IMR-90 (cell line): ENCODE measurements around the gene PLB1. TPM values are rescaled to one million over a fixed set of nuclear protein-coding genes. Genes with fewer than 3 reads are reported as not detected.

Experiments
- ATAC-seq: fragments of 200-7000 bp; cut with Tn5 transposase; 2 replicates; pipeline ENCODE4 v1.9.1; 2020; ENCODE audit warnings: low read depth, mild to moderate bottlenecking, moderate library complexity
- BruUV-seq: library from RNA; stranded (reverse); fragments of 400-500 nt; replicated peaks from 2 replicates; lab custom pipeline; 2021; lab: Mats Ljungman, UMichigan
- CTCF ChIA-PET: fragments of 300-600 bp; formaldehyde crosslinking; extraction: SDS; loops from one replicate; lab custom pipeline; 2021; ENCODE audit warnings: antibody characterized with exemption; lab: Yijun Ruan, JAX
- POLR2A ChIA-PET: fragments of 300-600 bp; sonication (Branson Sonifier 250); formaldehyde crosslinking; loops from one replicate; lab custom pipeline; 2022; ENCODE audit warnings: antibody characterized with exemption; ENCODE audit not compliant: unreplicated experiment; lab: Charles Lee
- DNase-seq: peaks from one replicate; pipeline ENCODE4 v3.0.0; 2013
- H2AFZ ChIP-seq: replicated peaks from 2 replicates; pipeline ENCODE3; 2013; ENCODE audit warnings: low read length, mild to moderate bottlenecking; ENCODE audit not compliant: poor library complexity
- H2AK5ac ChIP-seq: 2 replicates; pipeline ENCODE4 v1.6.1; 2013; ENCODE audit warnings: low read depth, low read length, inconsistent platforms
- H2AK9ac ChIP-seq: replicated peaks from 2 replicates; pipeline ENCODE3; 2013; ENCODE audit warnings: mild to moderate bottlenecking, low read depth, low read length, moderate library complexity; ENCODE audit not compliant: poor library complexity
- H2BK120ac ChIP-seq: 2 replicates; pipeline ENCODE4 v1.6.1; 2013; ENCODE audit warnings: low read depth, low read length, inconsistent platforms
- H2BK15ac ChIP-seq: 3 replicates; pipeline ENCODE4 v1.6.1; 2013; ENCODE audit warnings: low read depth, low read length, inconsistent platforms
- H2BK20ac ChIP-seq: 2 replicates; pipeline ENCODE4 v1.6.1; 2013; ENCODE audit warnings: low read depth, mild to moderate bottlenecking, inconsistent platforms, low read length, moderate library complexity
- H2BK5ac ChIP-seq: 2 replicates; pipeline ENCODE4 v1.6.1; 2013; ENCODE audit warnings: mild to moderate bottlenecking, low read depth, low read length, inconsistent platforms; ENCODE audit not compliant: poor library complexity, severe bottlenecking
- H3K14ac ChIP-seq: replicated peaks from 2 replicates; pipeline ENCODE4 v1.6.1; 2013; ENCODE audit warnings: low read depth, low read length, inconsistent platforms
- H3K18ac ChIP-seq: 2 replicates; pipeline ENCODE4 v1.6.1; 2013; ENCODE audit warnings: low read depth, low read length, control low read depth
- H3K23ac ChIP-seq: 2 replicates; pipeline ENCODE4 v1.6.1; 2013; ENCODE audit warnings: low read depth, low read length, inconsistent platforms
- H3K27ac ChIP-seq: 2 replicates; pipeline ENCODE4 v1.5.1; 2013; ENCODE audit warnings: mild to moderate bottlenecking, control low read depth, low read length; ENCODE audit not compliant: insufficient read depth
- H3K27me3 ChIP-seq: 2 replicates; pipeline ENCODE4 v1.6.1; 2013; ENCODE audit warnings: low read length; ENCODE audit not compliant: control insufficient read depth, insufficient read depth
- H3K36me3 ChIP-seq: 2 replicates; pipeline ENCODE4 v1.6.1; 2013; ENCODE audit warnings: low read length, mixed read lengths; ENCODE audit not compliant: control insufficient read depth, insufficient read depth
- H3K4ac ChIP-seq: 2 replicates; pipeline ENCODE4 v1.6.1; 2013; ENCODE audit warnings: low read depth, low read length, inconsistent platforms
- H3K4me1 ChIP-seq: 2 replicates; pipeline ENCODE4 v1.6.1; 2013; ENCODE audit warnings: low read length, mixed read lengths; ENCODE audit not compliant: control insufficient read depth, insufficient read depth
- H3K4me2 ChIP-seq: 2 replicates; pipeline ENCODE4 v1.6.1; 2013; ENCODE audit warnings: low read depth, mild to moderate bottlenecking, control low read depth, low read length, moderate library complexity
- H3K4me3 ChIP-seq: 2 replicates; pipeline ENCODE4 v1.5.1; 2013; ENCODE audit warnings: low read depth, mild to moderate bottlenecking, control low read depth, low read length, moderate library complexity; ENCODE audit not compliant: insufficient read depth
- H3K56ac ChIP-seq: 2 replicates; pipeline ENCODE4 v1.6.1; 2013; ENCODE audit warnings: low read length, inconsistent platforms; ENCODE audit not compliant: insufficient read depth; ENCODE audit errors: extremely low read depth
- H3K79me1 ChIP-seq, 2 experiments: 2 replicates each; pipeline ENCODE4 v1.6.1; 2013; ENCODE audit warnings: low read length in 2 of 2, inconsistent platforms in 1 of 2, low read depth in 1 of 2
- H3K9ac ChIP-seq: 2 replicates; pipeline ENCODE4 v1.6.1; 2013; ENCODE audit warnings: low read depth, low read length, control low read depth
- H3K9me1 ChIP-seq: 2 replicates; pipeline ENCODE4 v1.6.1; 2013; ENCODE audit warnings: low read length, inconsistent platforms; ENCODE audit not compliant: insufficient read depth
- H3K9me3 ChIP-seq: 2 replicates; pipeline ENCODE4 v1.6.1; 2013; ENCODE audit warnings: low read length; ENCODE audit not compliant: control insufficient read depth, insufficient read depth
- H4K20me1 ChIP-seq: 2 replicates; pipeline ENCODE4 v1.6.1; 2013; ENCODE audit warnings: low read length, inconsistent platforms; ENCODE audit not compliant: insufficient read depth
- H4K5ac ChIP-seq: 2 replicates; pipeline ENCODE4 v1.6.1; 2013; ENCODE audit warnings: mild to moderate bottlenecking, low read depth, low read length, control low read depth
- H4K8ac ChIP-seq, 2 experiments: 2 replicates each; pipeline ENCODE4 v1.6.1; 2013; ENCODE audit warnings: low read depth in 2 of 2, low read length in 2 of 2, control low read depth in 1 of 2, inconsistent platforms in 1 of 2
- H4K91ac ChIP-seq: 2 replicates; pipeline ENCODE4 v1.6.1; 2013; ENCODE audit warnings: low read depth, low read length, inconsistent platforms; ENCODE audit not compliant: insufficient read depth
- BHLHE40 ChIP-seq: fragments of 150-350 bp; IDR thresholded peaks from 2 replicates; pipeline ENCODE4 v1.6.1; 2016; ENCODE audit warnings: mild to moderate bottlenecking, low read depth, low read length
- CEBPB ChIP-seq: IDR thresholded peaks from 2 replicates; pipeline ENCODE4 v1.6.1; 2012; ENCODE audit warnings: low read depth, low read length, improper control_type of control experiment
- CHD1 ChIP-seq: IDR thresholded peaks from 2 replicates; pipeline ENCODE4 v1.6.1; 2012; ENCODE audit warnings: low read depth, low read length, improper control_type of control experiment
- ELK1 ChIP-seq: fragments of 150-350 bp; IDR thresholded peaks from 2 replicates; pipeline ENCODE4 v1.6.1; 2016; ENCODE audit warnings: low read depth, mild to moderate bottlenecking, low read length, moderate library complexity, borderline replicate concordance
- FOS ChIP-seq: fragments of 150-350 bp; IDR thresholded peaks from 2 replicates; pipeline ENCODE4 v1.6.1; 2016; ENCODE audit warnings: low read depth, low read length
- MAFK ChIP-seq: IDR thresholded peaks from 2 replicates; pipeline ENCODE4 v1.6.1; 2012; ENCODE audit warnings: low read depth, low read length, improper control_type of control experiment
- MAZ ChIP-seq: IDR thresholded peaks from 2 replicates; pipeline ENCODE4 v1.6.1; 2012; ENCODE audit warnings: low read depth, mild to moderate bottlenecking, low read length, improper control_type of control experiment, moderate library complexity, borderline replicate concordance
- MXI1 ChIP-seq: IDR thresholded peaks from 2 replicates; pipeline ENCODE4 v1.6.1; 2012; ENCODE audit warnings: low read depth, mild to moderate bottlenecking, low read length, moderate library complexity, borderline replicate concordance
- NFE2L2 ChIP-seq: fragments of 150-350 bp; IDR thresholded peaks from 2 replicates; pipeline ENCODE4 v1.6.1; 2016; ENCODE audit warnings: low read depth, mild to moderate bottlenecking, low read length
- POLR2A ChIP-seq: IDR thresholded peaks from 2 replicates; pipeline ENCODE4 v1.6.1; 2012; ENCODE audit warnings: mild to moderate bottlenecking, low read depth, low read length
- RAD21 ChIP-seq: IDR thresholded peaks from 2 replicates; pipeline ENCODE4 v1.6.1; 2012; ENCODE audit warnings: low read length, improper control_type of control experiment
- RCOR1 ChIP-seq: IDR thresholded peaks from 2 replicates; pipeline ENCODE4 v1.6.1; 2012; ENCODE audit warnings: mild to moderate bottlenecking, low read length, improper control_type of control experiment; ENCODE audit not compliant: insufficient replicate concordance
- SMC3 ChIP-seq: fragments of 150-350 bp; IDR thresholded peaks from 2 replicates; pipeline ENCODE4 v1.6.1; 2016; ENCODE audit warnings: low read depth, mild to moderate bottlenecking, antibody characterized with exemption, low read length, moderate library complexity
- WGBS, 2 experiments: methylation state at CpG; one replicate each; pipeline versions ENCODE4 v1.1.5 to v1.1.7; 2013; ENCODE audit warnings: missing lambda C conversion rate in 2 of 2; ENCODE audit not compliant: insufficient read length in 1 of 2; ENCODE audit errors: extremely low coverage in 2 of 2; 5-methylcytosine and 5-hydroxymethylcytosine counted together
- dilution Hi-C: fragments of 300-500 bp; cut with HindIII; formaldehyde crosslinking; loops from one replicate; pipeline ENCODE4 v1.14.3; 2018; ENCODE audit warnings: low sequenced_read_pairs; ENCODE audit not compliant: unreplicated experiment
- in situ Hi-C: fragments of 300-500 bp; cut with MboI; formaldehyde crosslinking; loops from 3 replicates; pipeline ENCODE4 v1.14.3; 2019; ENCODE audit warnings: low sequenced_read_pairs, inconsistent platforms, mixed read lengths
- intact Hi-C: fragments of 100-400 bp; cut with micrococcal nuclease; formaldehyde crosslinking; loops from 2 replicates; pipeline ENCODE4 v1.10.0; 2022
- polyA plus RNA-seq, 3 experiments: library from polyadenylated mRNA; depleted of rRNA; stranded (reverse); fragments of >200 nt; gene quantifications; 2 replicates each; pipeline ENCODE4 v1.2.3, GENCODE V29; 2012; ENCODE audit warnings: low replicate concordance in 1 of 3
- total RNA-seq: library from RNA; depleted of rRNA; stranded (reverse); fragments of >200 nt; gene quantifications from 2 replicates; pipeline ENCODE4 v1.2.3, GENCODE V29; 2012
- TF ChIP-seq, protein P1 (sequence below): conservative IDR thresholded peaks from 2 replicates; pipeline ENCODE4 v1.5.1; 2012; ENCODE audit warnings: mild to moderate bottlenecking, low read depth, low read length, improper control_type of control experiment
- TF ChIP-seq, protein P2 (sequence below): fragments of 150-350 bp; IDR thresholded peaks from 2 replicates; pipeline ENCODE4 v1.6.1; 2017; ENCODE audit warnings: mild to moderate bottlenecking, antibody characterized with exemption, low read length, low read depth

Gene PLB1
- total and polyA plus RNA-seq, 2 of the 4 experiments (the other 2 are of a cell fraction): 0.74 to 0.90 TPM

DNA sequence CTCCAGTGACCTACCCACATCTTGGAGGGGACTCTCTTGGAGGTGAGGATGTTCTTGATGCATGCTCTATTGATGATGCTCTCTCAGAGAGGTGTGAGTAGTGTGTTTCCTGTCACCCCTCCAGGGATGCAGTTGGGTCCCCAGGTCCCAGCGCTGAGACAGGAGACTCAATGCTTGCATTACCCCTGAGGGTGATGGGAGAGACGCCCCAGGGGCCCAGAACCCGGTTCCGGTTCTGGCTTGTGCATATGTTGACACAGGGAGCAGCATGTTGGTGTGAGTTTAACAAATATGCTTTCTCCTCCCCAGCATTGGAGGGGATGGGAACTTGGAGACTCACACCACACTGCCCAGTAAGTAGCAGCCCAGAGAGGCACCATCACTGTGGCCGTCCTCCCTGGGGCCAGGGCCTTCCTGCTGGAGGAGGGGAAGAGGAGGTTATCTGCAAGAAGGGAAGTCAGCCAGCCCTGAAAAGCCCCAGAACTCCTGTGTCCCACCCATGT lies 124.5 kb downstream of the PLB1 start:
- no TSS peak for BruUV-seq
- Histone ChIP-seq H2BK15ac (no peak overlapping the region), H2AK5ac (peak overlapping the region; percentile 20; the same call in 1 of the 2 replicates), H3K4me2 (no peak overlapping the region), H4K20me1 (no peaks in the 10 kb centered on the region), H3K4ac (no peak overlapping the region), H3K27ac (no peak overlapping the region), H4K5ac (no peak overlapping the region), H4K91ac (no peak overlapping the region), H2BK120ac (0 out of 2 replicates have a peak overlapping the region, but pooled peaks have one; percentile 62), H3K9me3 (no peaks in the 10 kb centered on the region), H3K36me3 (no peaks in the 10 kb centered on the region), H3K4me3 (no peak overlapping the region), H2BK5ac (no peak overlapping the region), H2AK9ac (peak overlapping the region; percentile 42), H3K56ac (no peak overlapping the region), H3K23ac (no peak overlapping the region), H3K14ac (no peak overlapping the region), H3K9me1 (peaks cover 7% of the 10 kb centered on the region), H3K4me1 (peaks cover 19% of the 10 kb centered on the region), H2AFZ (no peak overlapping the region), H3K18ac (no peak overlapping the region), H3K79me1 (peaks cover 0 to 6% of the 10 kb centered on the region in 2 experiments; a peak in 1 of 4 replicates), H2BK20ac (no peak overlapping the region), H4K8ac (peak overlapping the region in 1 of 2 experiments; percentile 7; a peak in 1 of 4 replicates), H3K27me3 (no peaks in the 10 kb centered on the region), H3K9ac (no peak overlapping the region)
- no peak for DNase-seq
- intact Hi-C loops (no loop called here), dilution Hi-C loops (no loop called here), in situ Hi-C loops (no loop called here)
- CTCF ChIA-PET: interaction anchor here (0.8 to 1.4 kb wide), 3 partner anchors 25 to 43 kb away, joined by 3 read pairs; no protein-coding TSS in a partner anchor
- no peak for TF ChIP-seq BHLHE40
- no peak for TF ChIP-seq MAZ
- TF ChIP-seq RAD21: no peak
- no peak for TF ChIP-seq NFE2L2
- no peak for TF ChIP-seq MAFK
- no peak for TF ChIP-seq CEBPB
- TF ChIP-seq SMC3: no peak
- TF ChIP-seq ELK1: no peak
- TF ChIP-seq MXI1: no peak
- TF ChIP-seq CHD1: no peak
- no peak for TF ChIP-seq POLR2A
- TF ChIP-seq, protein P1, sequence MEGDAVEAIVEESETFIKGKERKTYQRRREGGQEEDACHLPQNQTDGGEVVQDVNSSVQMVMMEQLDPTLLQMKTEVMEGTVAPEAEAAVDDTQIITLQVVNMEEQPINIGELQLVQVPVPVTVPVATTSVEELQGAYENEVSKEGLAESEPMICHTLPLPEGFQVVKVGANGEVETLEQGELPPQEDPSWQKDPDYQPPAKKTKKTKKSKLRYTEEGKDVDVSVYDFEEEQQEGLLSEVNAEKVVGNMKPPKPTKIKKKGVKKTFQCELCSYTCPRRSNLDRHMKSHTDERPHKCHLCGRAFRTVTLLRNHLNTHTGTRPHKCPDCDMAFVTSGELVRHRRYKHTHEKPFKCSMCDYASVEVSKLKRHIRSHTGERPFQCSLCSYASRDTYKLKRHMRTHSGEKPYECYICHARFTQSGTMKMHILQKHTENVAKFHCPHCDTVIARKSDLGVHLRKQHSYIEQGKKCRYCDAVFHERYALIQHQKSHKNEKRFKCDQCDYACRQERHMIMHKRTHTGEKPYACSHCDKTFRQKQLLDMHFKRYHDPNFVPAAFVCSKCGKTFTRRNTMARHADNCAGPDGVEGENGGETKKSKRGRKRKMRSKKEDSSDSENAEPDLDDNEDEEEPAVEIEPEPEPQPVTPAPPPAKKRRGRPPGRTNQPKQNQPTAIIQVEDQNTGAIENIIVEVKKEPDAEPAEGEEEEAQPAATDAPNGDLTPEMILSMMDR: no peak
- TF ChIP-seq FOS: no peak
- TF ChIP-seq RCOR1: no peak
- TF ChIP-seq, protein P2, sequence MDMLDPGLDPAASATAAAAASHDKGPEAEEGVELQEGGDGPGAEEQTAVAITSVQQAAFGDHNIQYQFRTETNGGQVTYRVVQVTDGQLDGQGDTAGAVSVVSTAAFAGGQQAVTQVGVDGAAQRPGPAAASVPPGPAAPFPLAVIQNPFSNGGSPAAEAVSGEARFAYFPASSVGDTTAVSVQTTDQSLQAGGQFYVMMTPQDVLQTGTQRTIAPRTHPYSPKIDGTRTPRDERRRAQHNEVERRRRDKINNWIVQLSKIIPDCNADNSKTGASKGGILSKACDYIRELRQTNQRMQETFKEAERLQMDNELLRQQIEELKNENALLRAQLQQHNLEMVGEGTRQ: no peak
- ATAC-seq: no peak
- POLR2A ChIA-PET: no interaction called here
- WGBS, 2 experiments: no CpG with 5 or more reads among the region's 5 CpGs
